Esophagus muscularis mucosa (tissue), 4 donors: ENCODE measurements around the gene NF2. TPM values are rescaled to one million over a fixed set of nuclear protein-coding genes. Genes with fewer than 3 reads are reported as not detected.

Source experiments
- DNase-seq: peaks from one replicate; pipeline ENCODE4 v3.0.0-alpha.2; 2017; ENCODE audit errors: extremely low spot score
- H3K27ac ChIP-seq, 4 donors: fragments of 200-600 bp; sonication (generic); replicated peaks in 1 of 4; 1 replicate in 3 of 4; 2 replicates in 1 of 4; pipeline ENCODE4 v1.5.1; 2016 to 2019; ENCODE audit warnings: mild to moderate bottlenecking in 1 of 4
- H3K27me3 ChIP-seq, 4 donors: fragments of 200-600 bp; sonication (generic); one replicate each; pipeline versions ENCODE4 v1.5.1 to v1.6.0; 2016 to 2019
- H3K36me3 ChIP-seq, 4 donors: fragments of 200-600 bp; sonication (generic); one replicate each; pipeline ENCODE4 v1.5.1; 2016 to 2019
- H3K4me1 ChIP-seq, 4 donors: fragments of 200-600 bp; sonication (generic); one replicate each; pipeline ENCODE4 v1.5.1; 2016 to 2019
- H3K4me3 ChIP-seq, 4 donors: fragments of 200-600 bp; sonication (generic); 1 replicate in 2 of 4; 2 replicates in 2 of 4; pipeline ENCODE4 v1.5.1; 2016 to 2019; ENCODE audit warnings: mild to moderate bottlenecking in 4 of 4, moderate library complexity in 1 of 4
- H3K9me3 ChIP-seq, 4 donors: fragments of 200-600 bp; sonication (generic); 1 replicate in 3 of 4; 2 replicates in 1 of 4; pipeline ENCODE4 v1.5.1; 2016 to 2019
- CTCF ChIP-seq, 3 experiments: fragments of 200-600 bp in 2 of 3; fragments of 450-650 bp in 1 of 3; sonication (generic) in 2 of 3; IDR thresholded peaks; one replicate each; pipeline ENCODE4 v1.5.1; 2017 to 2019; ENCODE audit warnings: antibody characterized with exemption in 3 of 3, mild to moderate bottlenecking in 2 of 3, moderate library complexity in 1 of 3
- EP300 ChIP-seq: sonication (generic); formaldehyde crosslinking; IDR thresholded peaks from one replicate; pipeline ENCODE4 v1.6.1; 2017; ENCODE audit warnings: antibody characterized with exemption
- POLR2A ChIP-seq: fragments of 450-650 bp; IDR thresholded peaks from one replicate; pipeline ENCODE4 v1.6.1; 2017; ENCODE audit warnings: antibody characterized with exemption, moderate library complexity, mild to moderate bottlenecking, low read depth
- POLR2AphosphoS5 ChIP-seq, 2 donors: sonication (generic); formaldehyde crosslinking; IDR thresholded peaks; one replicate each; pipeline ENCODE4 v1.6.1; 2017; ENCODE audit warnings: antibody characterized with exemption in 2 of 2
- WGBS: methylation state at CpG from one replicate; pipeline ENCODE4 v1.1.5; 2018; 5-methylcytosine and 5-hydroxymethylcytosine counted together
- intact Hi-C: fragments of 100-400 bp; cut with DNase I; formaldehyde crosslinking; loops from one replicate; pipeline ENCODE4 v1.15.1; 2023
- total RNA-seq, 4 donors: library from RNA; depleted of rRNA; stranded (reverse); fragments of >200 nt; gene quantifications; one replicate each; pipeline versions ENCODE4 v1.1.0 to v1.2.1, GENCODE V29; 2016

NF2 gene
- total RNA-seq, 4 donors from 2014 or later = 34.5 to 47.3 (median 42.0) TPM

GRCh38 chr22:29633514-29634312 lies 30.3 kb downstream of the NF2 start:
- DNase-seq = no peak
- no peaks in the 10 kb centered on the region for H3K27me3 ChIP-seq
- no peak for TF ChIP-seq POLR2AphosphoS5 (IDR thresholded peaks at IDR 0.05)
- TF ChIP-seq CTCF (IDR thresholded peaks at IDR 0.05) = no peak
- no peak for TF ChIP-seq POLR2A
- TF ChIP-seq EP300 = no peak
- H3K4me1 ChIP-seq = peaks cover 12 to 38% (median 15%) of the 10 kb centered on the region in 4 donors
- intact Hi-C loops = loop anchor here (10.0 kb wide), 2 partner anchors 391 to 451 kb away; partner anchors contain the start of gene HORMAD2
- WGBS = 82% methylated on average over 6 of the region's 6 CpGs
- H3K27ac ChIP-seq = no peak overlapping the region
- peaks cover 0 to 18% (median 13%) of the 10 kb centered on the region in 4 donors for H3K36me3 ChIP-seq
- H3K4me3 ChIP-seq = no peak overlapping the region
- no peaks in the 10 kb centered on the region for H3K9me3 ChIP-seq

DNA sequence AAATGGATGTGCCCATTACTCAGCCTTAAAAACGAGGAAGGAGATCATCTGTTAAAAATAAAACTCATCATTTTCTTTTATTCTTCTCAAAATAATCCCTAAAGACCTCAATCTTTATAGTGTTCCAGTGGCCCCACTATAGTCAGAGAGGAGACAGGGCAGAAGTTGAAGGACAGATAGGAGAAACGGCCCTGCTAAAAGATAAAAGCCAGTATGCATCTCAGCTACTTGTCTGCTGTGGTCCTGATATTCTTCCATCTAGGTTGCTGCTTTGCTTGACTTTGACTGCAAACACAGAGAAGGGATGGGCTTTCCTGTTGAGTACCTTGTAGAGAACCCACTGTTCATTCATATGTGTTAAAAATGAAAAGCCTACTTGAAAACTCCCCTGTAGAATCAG lies 31.4 kb downstream of the NF2 start:
- intact Hi-C loops = loop anchor here (10.0 kb wide), 2 partner anchors 390 to 450 kb away; partner anchors contain the start of gene HORMAD2
- Histone ChIP-seq H3K27me3 (no peaks in the 10 kb centered on the region), H3K9me3 (no peaks in the 10 kb centered on the region), H3K4me1 (peaks cover 11 to 32% (median 14%) of the 10 kb centered on the region in 4 donors), H3K4me3 (no peak overlapping the region), H3K27ac (no peak overlapping the region), H3K36me3 (peaks cover 0 to 25% (median 19%) of the 10 kb centered on the region in 4 donors)
- no peak for DNase-seq
- WGBS = 81% methylated on average over 2 of the region's 2 CpGs
- TF ChIP-seq POLR2AphosphoS5 (IDR thresholded peaks at IDR 0.05) (no peak), EP300 (no peak), POLR2A (no peak), CTCF (IDR thresholded peaks at IDR 0.05) (no peak)

DNA sequence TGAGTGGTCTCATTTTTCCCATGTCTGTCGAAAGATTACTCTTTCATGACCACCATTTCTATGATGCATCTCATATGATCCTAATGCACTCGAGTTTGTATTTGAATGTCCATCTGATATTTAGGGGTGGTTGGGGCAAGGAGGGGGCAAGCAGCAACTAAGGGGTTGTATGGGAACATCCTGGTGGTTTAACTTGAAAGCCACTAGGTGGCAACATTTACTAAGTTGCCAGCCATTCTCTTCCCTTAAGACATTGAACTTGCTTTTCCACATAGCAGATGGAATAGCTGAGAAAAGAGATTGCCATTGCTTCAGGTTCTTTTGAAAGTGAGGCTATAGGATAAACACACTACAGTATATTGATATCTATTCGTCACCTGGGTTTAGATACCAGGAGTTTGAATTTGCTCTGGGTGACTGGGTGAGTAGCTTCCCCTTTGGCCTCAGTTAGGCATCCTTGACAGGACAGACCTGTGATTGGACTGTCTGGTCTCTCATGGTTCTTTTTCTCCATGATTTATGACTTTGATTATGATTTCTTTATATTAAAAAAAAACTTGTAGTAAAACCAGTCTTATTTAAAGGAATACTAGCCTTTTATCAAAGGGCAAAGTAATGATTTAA lies 32.4 kb downstream of the NF2 start:
- WGBS = 51% methylated on average over 3 of the region's 3 CpGs
- DNase-seq = no peak
- Histone ChIP-seq H3K4me1 (peaks cover 1 to 22% (median 5%) of the 10 kb centered on the region in 4 donors), H3K9me3 (no peaks in the 10 kb centered on the region), H3K4me3 (no peak overlapping the region), H3K27ac (no peak overlapping the region), H3K27me3 (no peaks in the 10 kb centered on the region), H3K36me3 (peaks cover 0 to 33% (median 23%) of the 10 kb centered on the region in 4 donors)
- no peak for TF ChIP-seq POLR2A
- peak; percentile 46 to 63 (median 51) for TF ChIP-seq CTCF (IDR thresholded peaks at IDR 0.05)
- intact Hi-C loops = loop anchor here (10.0 kb wide), 2 partner anchors 389 to 449 kb away; partner anchors contain the start of gene HORMAD2

- Histone ChIP-seq H3K36me3 (peaks cover 0 to 39% (median 29%) of the 10 kb centered on the region in 4 donors), H3K9me3 (no peaks in the 10 kb centered on the region), H3K27me3 (no peaks in the 10 kb centered on the region), H3K4me1 (peaks cover 0 to 15% (median 2%) of the 10 kb centered on the region in 4 donors), H3K4me3 (no peak overlapping the region), H3K27ac (no peak overlapping the region)
- intact Hi-C loops = loop anchor here (10.0 kb wide), 2 partner anchors 388 to 448 kb away; partner anchors contain the start of gene HORMAD2
- TF ChIP-seq EP300 (no peak), CTCF (IDR thresholded peaks at IDR 0.05) (no peak), POLR2A (no peak), POLR2AphosphoS5 (IDR thresholded peaks at IDR 0.05) (no peak)
- no peak for DNase-seq
- WGBS = 74% methylated on average over 7 of the region's 7 CpGs
These were observed 33.3 kb downstream of the NF2 start for GRCh38 chr22:29636751-29637150.
